HG02571 (cell line): ENCODE results near the gene CDKAL1.
"Not testable (repeated sequence)": the region's sequence is repeated elsewhere in the genome, so short reads cannot be mapped to it uniquely, and the experiment has no call there.

Experiments
- ATAC-seq: cut with Tn5 transposase; IDR thresholded peaks from one replicate; pipeline ENCODE4 v1.9.1; 2021; ENCODE audit warnings: mild to moderate bottlenecking, moderate library complexity; ENCODE audit not compliant: unreplicated experiment

CDKAL1 gene

DNA sequence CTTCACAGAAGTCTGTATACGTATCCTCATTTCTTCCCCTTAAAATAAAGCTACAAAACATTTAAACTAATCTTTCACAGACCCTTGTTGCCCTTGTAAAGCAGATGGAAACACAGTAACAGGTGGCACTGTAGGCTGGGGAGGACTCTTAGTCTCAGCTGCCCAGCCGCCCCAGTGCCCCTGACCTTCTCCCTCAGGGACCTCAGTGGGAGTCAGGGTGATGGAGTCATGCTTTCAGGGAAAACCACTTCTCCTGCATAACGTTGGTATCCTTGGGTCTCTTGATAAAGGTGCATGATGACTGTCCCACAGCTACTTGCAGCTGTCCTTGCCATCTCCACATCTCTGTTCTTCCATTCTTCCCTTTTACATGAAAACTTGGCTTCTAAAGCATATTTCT, 198.6 kb downstream of the CDKAL1 start:
- no peak for ATAC-seq

DNA sequence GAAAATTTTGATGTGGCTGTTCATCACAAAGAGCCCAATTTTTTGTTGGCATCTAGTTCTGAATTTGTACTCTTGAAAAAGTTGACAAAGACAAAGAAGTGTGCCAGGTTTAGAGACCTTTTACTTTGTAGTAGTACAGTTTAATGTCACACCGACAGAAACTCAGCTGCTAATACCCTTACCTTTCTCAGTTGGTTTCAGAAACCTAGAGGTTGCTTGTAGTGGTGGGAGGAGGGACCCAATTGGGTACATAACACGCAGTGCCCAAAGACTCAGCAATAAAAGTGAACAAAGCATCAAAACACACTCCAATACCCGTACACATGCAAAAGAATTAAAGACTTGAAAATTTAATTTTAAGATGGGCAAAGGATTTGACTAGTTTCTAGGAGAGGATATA, 203.7 kb downstream of the CDKAL1 start:
- no peak for ATAC-seq

DNA sequence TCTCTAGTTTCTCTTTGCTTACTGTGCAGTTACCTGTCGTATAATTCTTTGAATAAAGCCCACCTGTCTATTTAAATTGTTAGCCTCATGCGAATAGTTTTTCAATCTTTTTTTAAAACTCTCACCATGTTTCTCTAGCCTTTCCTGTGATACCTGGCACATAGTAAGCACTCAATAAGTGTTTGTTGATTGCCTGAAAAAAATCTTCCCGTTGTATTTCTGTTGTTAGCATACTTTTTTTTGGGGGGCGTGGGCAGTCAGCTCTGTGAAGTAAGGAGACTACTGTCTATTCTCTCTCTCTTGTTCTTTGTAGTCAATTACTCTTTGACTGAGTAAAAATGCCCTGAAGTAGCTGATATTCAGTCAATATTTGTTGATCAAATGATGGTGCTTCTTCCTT, 205.8 kb downstream of the CDKAL1 start:
- ATAC-seq: no peak

DNA sequence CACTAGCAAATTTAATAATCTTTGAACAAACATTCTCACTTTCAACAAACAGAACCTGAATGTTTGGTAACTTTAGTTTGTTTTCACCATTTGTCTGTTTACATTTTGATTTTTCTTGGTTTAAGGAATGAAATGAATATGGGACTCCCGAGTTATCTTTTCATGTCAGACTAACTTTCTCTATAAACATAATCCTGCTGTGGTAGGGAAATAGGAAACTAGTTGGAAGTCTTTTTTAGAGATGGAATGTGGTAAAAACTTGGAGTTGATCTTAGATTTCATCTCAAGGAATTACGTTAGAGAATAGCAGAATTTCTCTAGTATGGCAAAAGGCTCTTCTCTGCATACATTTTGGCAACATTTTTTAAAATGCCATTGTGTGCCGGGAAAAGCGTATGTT, 206.5 kb downstream of the CDKAL1 start:
- no peak for ATAC-seq

DNA sequence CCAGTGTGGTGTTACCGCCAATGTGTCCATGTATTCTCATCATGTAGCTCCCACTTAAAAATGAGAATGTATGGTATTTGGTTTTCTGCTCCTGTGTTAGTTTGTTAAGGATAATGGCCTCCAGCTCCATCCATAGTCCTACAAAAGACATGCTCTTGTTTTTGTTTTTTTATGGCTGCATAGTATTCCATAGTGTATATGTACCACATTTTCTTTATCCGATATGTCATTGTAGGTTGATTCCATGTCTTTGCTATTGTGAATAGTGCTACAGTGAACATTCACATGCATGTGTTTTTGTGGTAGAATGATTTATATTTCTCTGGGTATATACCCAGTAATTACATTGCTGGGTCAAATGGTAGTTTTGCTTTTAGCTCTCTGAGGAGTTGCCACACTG, 207.2 kb downstream of the CDKAL1 start:
- no peak for ATAC-seq

DNA sequence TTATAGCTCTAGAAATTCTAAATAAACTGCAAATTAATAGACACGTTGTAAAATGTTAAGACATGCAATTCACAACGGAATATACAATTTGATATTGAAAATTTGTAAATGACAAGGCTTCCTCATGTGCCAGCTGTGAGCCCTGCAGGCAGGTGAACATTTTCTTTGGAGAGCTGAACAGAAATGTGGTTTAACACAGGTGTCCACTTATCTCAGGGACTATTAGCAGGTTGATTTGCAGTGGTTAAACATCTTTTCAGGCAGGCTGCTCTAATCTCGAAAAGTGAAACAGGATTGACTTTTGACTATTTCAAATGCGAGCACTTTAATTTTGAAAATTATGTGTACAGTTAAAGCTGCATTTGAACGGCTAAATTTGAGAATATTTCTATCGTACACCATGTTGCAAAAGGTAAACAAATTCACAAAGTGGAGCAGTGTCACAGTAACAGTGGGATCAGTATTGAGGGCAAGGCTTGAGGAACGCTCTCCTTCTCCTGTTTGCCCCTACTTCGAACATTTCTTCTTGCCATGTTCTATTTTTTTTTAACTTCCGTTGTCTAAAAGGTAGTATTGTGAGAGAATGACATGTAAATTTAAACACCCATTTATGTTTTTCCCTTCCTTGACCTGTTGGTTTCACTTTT, 210.8 kb downstream of the CDKAL1 start:
- no peak for ATAC-seq

DNA sequence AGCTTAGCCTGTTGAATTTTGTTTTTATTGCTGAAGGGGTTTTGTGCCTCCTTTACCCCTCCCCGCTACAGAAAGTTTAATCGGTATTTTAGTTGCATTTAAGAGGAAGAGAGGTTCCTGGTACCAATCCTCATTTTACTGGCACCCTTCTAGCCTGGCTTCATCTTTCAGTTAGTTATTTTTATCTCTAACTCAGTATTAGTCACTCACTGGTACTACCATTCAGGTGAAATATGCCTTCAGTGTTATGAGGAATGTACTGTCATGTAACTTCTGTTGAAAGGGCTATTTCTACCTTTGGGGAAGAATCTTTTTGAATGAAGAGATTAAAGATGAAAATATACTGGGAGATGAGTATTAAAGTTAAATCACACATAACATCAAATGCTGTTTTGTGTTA, 211.8 kb downstream of the CDKAL1 start:
- no peak for ATAC-seq

DNA sequence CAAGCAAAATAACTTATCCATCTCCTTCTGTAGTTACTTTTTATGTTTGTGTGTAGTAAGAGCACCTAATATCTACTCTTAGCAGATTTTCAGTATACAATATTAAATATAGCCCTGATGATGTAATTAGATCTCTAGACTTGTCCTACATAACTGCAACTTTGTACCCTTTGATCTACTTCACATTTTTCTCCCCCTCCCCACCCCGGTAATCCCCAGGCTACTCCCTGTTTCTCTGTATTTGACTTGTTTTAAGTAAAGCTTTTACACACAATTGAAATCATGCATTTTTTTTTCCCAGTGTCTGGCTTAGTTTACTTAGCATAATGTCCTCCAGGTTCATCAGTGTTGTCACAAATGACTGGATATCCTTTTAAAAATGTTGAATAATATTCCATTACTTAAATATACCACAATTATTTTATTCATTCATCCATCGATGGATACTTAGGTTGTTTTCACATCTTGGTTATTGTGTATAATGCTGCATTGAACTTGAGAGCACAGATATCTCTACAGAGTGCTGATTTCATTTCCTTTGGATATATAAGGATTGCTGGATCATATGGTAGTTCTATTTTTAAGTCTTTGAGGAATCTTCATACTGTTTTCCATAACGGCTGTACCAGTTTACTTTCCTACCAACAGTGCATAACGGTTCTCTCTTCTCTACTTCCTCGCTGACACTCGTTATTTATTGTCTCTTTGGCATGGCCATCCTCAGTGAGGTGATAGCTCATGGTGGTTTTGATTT, 212.7 kb downstream of the CDKAL1 start:
- no peak for ATAC-seq

DNA sequence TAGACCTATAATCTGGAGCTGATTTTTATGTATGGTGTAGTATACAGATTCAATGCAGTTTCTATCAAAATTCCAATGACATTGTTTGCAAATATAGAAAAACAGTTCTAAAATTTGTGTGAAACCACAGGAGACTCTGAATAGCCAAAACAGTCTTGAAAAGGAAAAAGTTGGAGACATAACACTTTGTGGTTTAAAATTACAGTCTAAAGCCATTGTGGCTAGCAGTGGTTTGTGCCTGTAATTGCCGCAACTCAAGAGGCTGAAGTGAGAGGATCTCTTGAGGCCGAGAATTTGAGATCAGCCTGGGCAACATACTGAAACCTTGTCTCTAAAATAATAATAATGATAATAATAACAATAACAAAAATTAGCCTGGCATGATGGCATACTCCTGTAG, 213.7 kb downstream of the CDKAL1 start:
- ATAC-seq: no peak

DNA sequence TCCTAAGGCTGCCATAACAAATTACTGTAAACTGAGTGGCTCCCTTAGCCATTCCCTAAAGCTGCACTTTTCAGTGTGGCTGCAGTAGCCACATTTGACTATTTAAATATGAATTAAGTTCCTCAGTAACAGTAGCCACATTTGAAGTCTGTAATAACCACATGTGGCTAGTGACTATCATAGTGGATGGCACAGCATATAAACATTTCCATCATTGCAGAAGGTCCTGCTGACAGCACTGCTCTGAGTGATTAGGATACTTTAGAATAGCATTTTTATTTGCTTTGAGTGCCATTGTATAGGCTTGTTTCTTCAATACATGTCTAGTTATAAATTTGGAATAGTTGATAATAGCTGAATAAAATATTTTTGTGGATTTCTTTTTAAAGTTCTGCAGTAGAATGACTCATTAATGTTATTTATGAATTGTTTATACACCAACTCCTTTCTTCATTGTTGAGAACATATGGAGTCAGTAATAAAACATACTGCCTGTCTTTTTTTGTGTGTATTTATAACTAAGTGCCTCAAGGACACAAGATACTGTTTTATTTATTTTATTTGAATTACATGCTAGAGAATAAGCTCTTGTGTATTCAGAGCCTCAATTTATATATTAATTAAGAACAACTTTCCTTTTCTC, 217.2 kb downstream of the CDKAL1 start:
- no peak for ATAC-seq

DNA sequence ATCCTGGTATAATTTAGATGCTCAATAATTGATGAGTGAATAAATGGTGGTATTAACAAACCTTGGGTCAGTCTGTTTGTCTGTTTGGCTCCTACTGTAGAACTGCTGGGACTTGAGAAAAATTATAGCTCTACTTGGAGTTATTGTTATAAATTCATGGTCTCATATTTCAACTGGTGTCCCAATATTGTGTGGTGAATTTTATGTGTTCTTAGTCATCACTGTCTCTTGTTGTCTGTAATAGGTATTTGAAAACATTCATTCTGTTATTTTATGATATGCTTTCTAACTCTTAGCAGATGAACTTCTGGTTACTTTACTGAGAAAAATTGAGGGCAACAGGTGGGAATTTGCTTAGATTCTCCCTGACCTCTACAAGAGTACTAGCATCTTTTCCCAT, 221.4 kb downstream of the CDKAL1 start:
- no peak for ATAC-seq

DNA sequence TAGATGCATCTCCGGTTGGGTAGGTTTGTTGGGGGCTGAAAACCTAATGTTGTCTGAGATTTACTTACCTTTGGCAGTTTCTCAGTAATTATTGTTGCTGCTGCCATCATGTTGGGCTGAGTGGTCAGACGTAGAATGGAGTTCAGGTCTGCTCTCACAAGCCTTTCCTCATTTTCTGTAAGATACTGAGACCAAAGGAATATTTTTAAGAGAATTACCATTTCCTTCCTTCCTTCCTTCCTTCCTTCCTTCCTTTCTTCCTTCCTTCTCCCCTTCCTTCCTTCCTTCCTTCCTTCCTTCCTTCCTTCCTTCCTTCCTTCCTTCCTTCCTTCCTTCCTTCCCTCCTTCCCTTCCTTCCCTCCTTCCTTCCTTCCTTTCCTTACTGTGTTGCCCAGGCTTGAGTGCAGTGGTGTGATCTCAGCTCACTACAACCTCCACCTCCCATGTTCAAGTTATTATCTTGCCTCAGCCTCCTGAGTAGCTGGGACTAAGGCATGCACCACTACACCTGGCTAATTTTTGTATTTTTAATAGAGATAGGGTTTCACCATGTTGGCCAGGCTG, 222.4 kb downstream of the CDKAL1 start:
- not testable (repeated sequence) for ATAC-seq

DNA sequence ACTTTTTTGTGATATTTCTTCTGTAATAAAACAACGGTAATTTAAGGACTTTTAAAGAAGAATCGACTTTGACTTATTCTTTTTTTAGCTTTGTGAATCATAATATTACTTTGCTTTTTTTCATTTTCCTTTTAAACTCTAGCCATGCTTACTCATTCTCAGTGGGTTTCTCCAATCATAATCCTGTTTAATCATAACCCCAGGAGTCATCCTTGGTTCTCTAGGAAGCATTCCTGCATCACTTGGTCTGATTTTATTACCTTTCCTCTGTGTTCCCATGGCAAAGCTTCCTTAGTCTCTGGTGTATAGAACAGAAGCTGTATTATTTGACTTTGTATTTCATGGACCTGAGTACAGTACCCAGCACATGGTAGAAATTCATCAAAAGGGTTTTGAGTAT, 223.5 kb downstream of the CDKAL1 start:
- ATAC-seq: no peak

DNA sequence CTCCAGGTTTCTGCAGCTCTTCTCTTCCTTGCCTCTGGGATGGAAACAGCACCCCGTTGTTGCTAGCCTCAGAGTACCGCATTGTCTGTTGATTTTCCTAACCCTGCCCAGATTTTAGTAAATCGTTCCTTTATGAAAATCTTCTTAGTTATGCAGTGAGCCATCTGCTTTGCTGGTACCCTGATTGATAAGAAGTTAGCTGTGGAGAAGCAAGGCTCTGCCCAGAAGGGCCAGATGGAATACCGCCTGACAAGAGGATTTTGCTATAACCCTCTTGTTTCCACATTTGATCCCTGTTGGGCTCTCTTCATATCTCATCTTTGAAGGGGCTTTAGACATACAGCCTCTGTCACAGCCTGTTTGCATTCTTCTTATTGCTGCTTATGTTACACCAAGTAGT, 229.0 kb downstream of the CDKAL1 start:
- ATAC-seq: no peak

DNA sequence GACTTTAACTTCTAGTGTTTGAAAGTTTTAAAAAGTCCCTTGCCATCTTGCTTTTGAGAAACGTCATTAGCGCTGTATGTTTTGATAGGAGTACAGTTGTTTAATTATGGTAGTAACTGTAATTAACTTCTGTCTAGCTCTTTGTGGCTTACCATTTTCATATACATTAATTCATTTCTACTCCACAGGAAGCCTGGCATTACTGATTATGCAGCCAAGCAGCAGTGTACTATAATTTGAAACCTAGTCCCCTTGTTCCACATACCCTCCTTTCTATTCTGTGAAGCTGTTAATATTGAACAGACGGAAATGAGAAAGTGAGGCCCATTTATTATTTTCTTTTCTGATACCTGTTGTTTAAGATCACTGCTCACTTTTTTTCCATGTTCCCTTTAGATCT, 235.4 kb downstream of the CDKAL1 start:
- ATAC-seq: no peak

DNA sequence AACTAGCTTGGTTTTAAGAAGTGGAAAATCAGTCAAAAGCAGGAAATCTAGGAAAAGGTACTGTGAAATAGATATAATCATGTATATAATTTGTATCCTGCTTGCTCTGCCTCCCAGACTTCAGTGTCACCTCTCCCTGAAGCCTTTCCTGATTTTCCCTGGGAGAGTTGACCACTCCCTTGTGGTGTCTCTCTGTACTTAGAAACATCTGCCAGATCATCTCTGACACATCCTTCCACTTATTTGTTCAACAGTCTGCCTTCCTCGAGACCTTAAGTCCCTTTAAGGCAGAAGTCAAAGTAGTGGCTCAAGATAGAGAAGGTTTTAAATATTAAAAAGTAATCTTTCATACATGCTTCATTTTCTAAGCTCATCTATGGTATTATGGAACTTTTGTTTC, 236.5 kb downstream of the CDKAL1 start:
- no peak for ATAC-seq

DNA sequence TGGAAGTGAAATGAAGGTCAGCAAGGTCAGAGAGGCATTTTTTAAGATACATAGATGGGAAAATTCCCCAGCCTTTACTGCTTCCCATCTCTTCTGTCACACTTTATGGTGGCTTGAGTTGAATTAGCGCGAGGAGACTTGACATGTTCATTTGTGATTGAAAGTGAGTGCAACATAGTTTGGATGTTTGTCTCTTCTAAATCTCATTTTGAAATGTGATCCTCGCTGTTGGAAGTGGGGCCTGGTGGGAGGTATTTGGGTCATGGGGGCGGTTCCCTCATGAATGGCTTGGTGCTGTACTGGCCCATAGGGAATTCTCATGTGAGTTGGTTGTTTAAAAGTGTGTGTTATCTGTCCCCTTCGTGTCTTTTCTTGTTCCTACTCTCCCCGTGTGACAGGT, 237.2 kb downstream of the CDKAL1 start:
- ATAC-seq: no peak

DNA sequence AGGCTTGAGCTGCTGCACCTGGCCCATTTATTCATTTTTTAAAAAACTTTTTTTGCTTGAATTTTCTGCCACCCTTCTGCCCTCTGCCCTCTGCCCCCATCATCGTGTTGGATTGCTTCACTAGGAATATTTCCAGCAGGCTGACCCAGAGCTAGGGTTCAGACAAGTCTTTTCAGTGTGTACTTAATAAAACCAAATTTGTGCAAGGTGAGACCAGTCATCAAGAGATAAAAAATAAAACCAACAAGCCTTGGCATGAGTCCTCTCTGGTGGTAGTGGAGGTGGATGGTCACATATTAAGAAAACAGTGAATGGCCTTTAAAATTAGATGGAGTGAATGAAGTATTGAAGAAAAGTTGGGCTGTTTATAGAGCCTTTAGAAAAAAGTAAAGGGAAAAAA, 239.6 kb downstream of the CDKAL1 start:
- no peak for ATAC-seq

DNA sequence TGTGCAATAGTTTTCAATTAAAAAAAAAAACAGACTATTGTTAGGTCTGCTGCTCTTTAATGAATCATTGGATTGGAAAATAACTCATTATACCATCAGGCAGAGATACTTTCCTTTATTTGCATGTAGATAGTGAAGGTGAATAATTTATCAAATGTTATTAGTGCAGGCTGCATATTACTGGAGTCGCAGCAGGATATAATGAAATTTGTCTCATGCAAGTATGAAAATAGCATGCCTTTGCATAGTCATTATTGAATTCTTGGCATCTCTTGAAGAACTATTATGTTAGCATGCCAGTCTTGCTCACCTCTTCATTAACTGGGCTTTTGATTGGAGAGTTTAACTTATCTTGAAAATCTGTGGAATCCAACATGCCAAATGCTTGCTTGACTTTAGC, 241.7 kb downstream of the CDKAL1 start:
- ATAC-seq: no peak

DNA sequence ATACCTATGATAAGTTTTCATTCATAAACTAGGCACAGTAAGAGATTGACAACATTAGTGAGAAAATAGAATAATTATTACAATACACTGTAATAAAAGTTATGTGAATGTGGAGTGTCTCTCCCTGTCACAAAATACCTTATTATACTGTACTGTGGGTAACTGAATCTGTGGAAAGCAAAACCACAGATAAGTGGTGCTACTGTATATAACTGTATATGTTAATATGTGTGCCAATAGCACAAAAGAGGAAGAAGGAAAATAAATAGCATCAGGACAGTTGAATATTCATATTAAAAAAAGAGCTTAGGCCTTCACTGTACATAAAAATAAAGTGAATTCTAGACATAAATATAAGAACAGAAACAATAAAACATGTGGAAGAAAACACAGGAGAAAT, 243.5 kb downstream of the CDKAL1 start:
- ATAC-seq: no peak

DNA sequence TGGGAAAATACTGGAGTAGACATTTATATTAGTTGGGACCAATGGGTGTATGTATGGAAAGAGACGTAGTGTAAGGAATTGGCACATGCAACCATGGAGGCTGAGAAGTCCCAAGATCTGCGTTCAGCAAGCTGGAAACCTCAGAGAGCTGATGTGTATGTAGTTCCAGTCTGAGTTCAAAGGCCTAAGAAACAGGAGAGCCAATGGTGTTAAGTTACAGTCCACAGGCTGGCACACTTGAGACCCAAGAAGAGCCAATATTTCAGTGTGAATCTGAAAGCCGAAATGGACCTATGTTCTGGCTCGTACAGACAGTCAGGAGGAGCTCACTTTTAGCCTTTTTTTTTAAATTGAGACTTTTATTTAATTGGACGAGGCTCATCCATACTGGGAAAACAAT, 244.2 kb downstream of the CDKAL1 start:
- no peak for ATAC-seq

DNA sequence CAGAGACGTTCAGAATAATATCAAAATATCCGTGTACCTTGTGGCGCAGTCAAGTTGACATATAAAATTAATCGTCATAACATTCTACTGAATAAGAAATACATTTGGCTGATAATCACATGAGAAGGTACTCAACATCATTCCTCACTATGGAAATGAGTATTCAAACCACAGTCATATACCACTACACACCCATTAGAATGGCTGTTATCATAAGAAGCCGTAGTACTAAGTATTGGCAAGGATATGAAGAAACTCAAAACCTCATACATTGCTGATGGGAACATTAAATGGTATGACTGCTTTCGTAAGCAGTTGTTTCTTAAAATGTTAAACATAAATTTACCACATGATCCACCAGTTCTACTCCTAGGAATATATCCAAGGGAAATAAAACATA, 244.7 kb downstream of the CDKAL1 start:
- ATAC-seq: no peak
